Mesothelial cell of epicardium (in vitro differentiated cells): ENCODE measurements around the gene EPS8. TPM values are rescaled to one million over a fixed set of nuclear protein-coding genes. Genes with fewer than 3 reads are reported as not detected.
A peak's percentile ranks its signal among the peaks of the same experiment; 100 is the strongest.

Source experiments
- DNase-seq, 2 experiments: peaks; one replicate each; pipeline ENCODE4 v3.0.0; 2021; ENCODE audit warnings: low spot score in 2 of 2; ENCODE audit not compliant: unreplicated experiment in 2 of 2
- H3K27ac Mint-ChIP-seq: 2 replicates; pipeline ENCODE4 v1.8.0; 2021; ENCODE audit warnings: mixed read lengths
- H3K27me3 Mint-ChIP-seq: 2 replicates; pipeline ENCODE4 v1.8.0; 2021; ENCODE audit warnings: low read depth, mixed read lengths
- H3K36me3 Mint-ChIP-seq: 2 replicates; pipeline ENCODE4 v1.8.0; 2021; ENCODE audit warnings: mixed read lengths
- H3K4me1 Mint-ChIP-seq: 2 replicates; pipeline ENCODE4 v1.8.0; 2021; ENCODE audit warnings: mixed read lengths
- H3K4me3 Mint-ChIP-seq: 2 replicates; pipeline ENCODE4 v1.8.0; 2021; ENCODE audit warnings: mild to moderate bottlenecking, moderate library complexity, mixed read lengths
- H3K9me3 Mint-ChIP-seq: 2 replicates; pipeline ENCODE4 v1.8.0; 2021; ENCODE audit warnings: mixed read lengths
- CTCF ChIP-seq: fragments of 200-600 bp; sonication (generic); IDR thresholded peaks from one replicate; pipeline ENCODE4 v1.5.0; 2021; ENCODE audit warnings: antibody characterized with exemption; ENCODE audit not compliant: unreplicated experiment
- total RNA-seq: library from RNA; stranded (reverse); gene quantifications from 3 replicates; pipeline ENCODE4 v1.2.1, GENCODE V29; 2021

EPS8 gene
- total RNA-seq, 1 donor from 2014 or later, result 24.8 TPM

DNA sequence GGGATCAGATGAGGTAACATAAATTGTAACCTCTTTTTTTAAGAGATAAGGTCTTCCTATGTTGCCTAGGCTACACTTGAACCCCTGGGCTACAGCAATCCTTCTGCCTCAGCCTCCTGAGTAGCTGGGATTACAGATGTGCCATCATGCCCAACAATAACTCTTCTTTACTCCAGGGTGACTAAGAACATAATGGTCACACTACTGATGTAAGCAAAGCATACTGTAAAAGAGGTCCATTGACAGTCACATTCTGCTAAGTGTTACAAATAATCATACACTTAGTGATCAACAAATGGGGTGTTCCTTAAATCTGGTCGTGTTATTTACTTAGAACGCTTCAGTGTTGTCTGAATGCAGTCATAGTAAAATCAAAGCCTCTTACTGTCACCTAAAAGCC is 68.9 kb downstream of the EPS8 start:
- Mint-ChIP-seq H3K4me3 (no peak overlapping the region), H3K4me1 (peaks cover 36% of the 10 kb centered on the region), H3K9me3 (no peaks in the 10 kb centered on the region), H3K27ac (peak overlapping the region; percentile 50), H3K27me3 (no peaks in the 10 kb centered on the region), H3K36me3 (no peaks in the 10 kb centered on the region)
- no peak for TF ChIP-seq CTCF
- DNase-seq, result no peak

- H3K4me3 Mint-ChIP-seq, result no peak overlapping the region
- no peak for TF ChIP-seq CTCF
Measured at GRCh38 chr12:15719230-15719629, 70.0 kb downstream of the EPS8 start.

DNA sequence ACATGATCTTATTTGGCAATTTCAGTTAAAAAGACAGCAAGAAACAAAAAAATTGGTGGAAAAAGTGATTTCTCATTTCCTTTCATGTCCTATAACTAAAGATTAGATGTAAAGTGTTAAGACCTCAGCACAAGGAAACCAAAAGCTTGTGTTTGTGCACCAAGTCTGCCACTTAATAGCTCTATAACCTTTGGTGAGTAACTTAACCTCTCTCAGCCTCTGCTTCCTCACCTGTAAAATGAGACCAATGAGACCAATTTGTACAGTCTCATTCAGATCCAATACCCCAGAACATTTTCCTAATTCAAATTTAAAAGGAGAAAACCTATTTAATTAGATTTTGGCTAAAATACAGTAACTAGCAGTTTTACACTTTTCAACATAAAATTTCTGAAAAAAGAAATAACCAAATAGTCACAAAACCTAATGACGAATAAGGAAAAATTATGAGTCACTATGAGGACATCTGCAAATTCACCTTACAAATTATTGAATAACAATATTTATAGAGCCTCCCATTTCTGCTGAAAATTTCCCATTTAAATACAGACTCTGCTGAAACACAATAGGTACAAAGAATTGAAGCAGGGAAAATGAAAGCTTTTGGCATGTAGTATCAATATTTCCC is 71.1 kb downstream of the EPS8 start:
- Mint-ChIP-seq H3K4me1 (peaks cover 30% of the 10 kb centered on the region), H3K36me3 (no peaks in the 10 kb centered on the region), H3K27me3 (no peaks in the 10 kb centered on the region), H3K4me3 (no peak overlapping the region), H3K27ac (no peak overlapping the region), H3K9me3 (no peaks in the 10 kb centered on the region)
- DNase-seq, result no peak
- TF ChIP-seq CTCF, result no peak

More at GRCh38 chr12:15719230-15719629, 70.0 kb downstream of the EPS8 start:
- Mint-ChIP-seq H3K27ac (no peak overlapping the region), H3K36me3 (no peaks in the 10 kb centered on the region), H3K27me3 (no peaks in the 10 kb centered on the region), H3K9me3 (no peaks in the 10 kb centered on the region), H3K4me1 (peaks cover 30% of the 10 kb centered on the region)
- no peak for DNase-seq

GRCh38 chr12:15716581-15716980 is 72.6 kb downstream of the EPS8 start:
- no peak for TF ChIP-seq CTCF
- no peak for DNase-seq
- no peaks in the 10 kb centered on the region for H3K27me3 Mint-ChIP-seq
- peaks cover 20% of the 10 kb centered on the region for H3K4me1 Mint-ChIP-seq
- no peaks in the 10 kb centered on the region for H3K9me3 Mint-ChIP-seq
- H3K27ac Mint-ChIP-seq, result no peak overlapping the region
- H3K4me3 Mint-ChIP-seq, result no peak overlapping the region
- H3K36me3 Mint-ChIP-seq, result no peaks in the 10 kb centered on the region

DNA sequence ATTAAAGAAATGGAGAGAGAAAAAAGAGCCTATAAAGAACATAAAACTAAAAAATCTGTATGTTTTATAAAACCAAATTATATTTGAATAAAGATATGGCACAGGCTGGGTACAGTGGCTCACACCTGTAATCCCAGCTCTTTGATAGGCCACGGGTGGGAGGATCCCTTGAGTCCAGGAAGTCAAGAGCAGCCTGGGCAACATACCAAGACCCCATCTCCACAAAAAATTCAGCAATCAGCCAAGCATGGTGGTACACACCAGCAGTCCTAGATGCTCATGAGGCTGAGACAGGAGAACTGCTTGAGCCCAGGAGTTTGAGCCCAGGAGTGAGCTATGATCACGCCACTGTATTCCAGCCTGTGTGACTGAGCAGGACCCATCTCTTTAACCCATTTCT is 74.9 kb downstream of the EPS8 start:
- Mint-ChIP-seq H3K27me3 (no peaks in the 10 kb centered on the region), H3K4me1 (peaks cover 9% of the 10 kb centered on the region), H3K4me3 (no peak overlapping the region)

More for the DNA sequence above, 74.9 kb downstream of the EPS8 start:
- Mint-ChIP-seq H3K9me3 (no peaks in the 10 kb centered on the region), H3K27ac (no peak overlapping the region), H3K36me3 (no peaks in the 10 kb centered on the region)
- DNase-seq, result no peak
- TF ChIP-seq CTCF, result no peak
